ENCODE data around the gene MAP1LC3B2.

- TF ChIP-seq POLR2AphosphoS5 (IDR thresholded peaks at IDR 0.05; ENCODE audit: low read depth, low read length) (no peak), TAF1 (IDR thresholded peaks at IDR 0.05; ENCODE audit: low read depth, low read length) (no peak), POLR2A (IDR thresholded peaks at IDR 0.05; ENCODE audit: low read depth, low read length) (no peak)
These were observed 30.4 kb downstream of the MAP1LC3B2 start for GRCh38 chr12:116589581-116589980.

Data from GM12891 (cell line).